Gastrocnemius medialis (tissue), 4 donors: Measurements from ENCODE around the gene TRAF7.

Experiments used
- CTCF ChIP-seq, 5 experiments: fragments of 450-650 bp in 3 of 5; fragments of 200-600 bp in 2 of 5; sonication (generic) in 2 of 5; IDR thresholded peaks in 4 of 5; conservative IDR thresholded peaks in 1 of 5; 1 replicate in 4 of 5; 2 replicates in 1 of 5; pipeline ENCODE4 v1.5.1; 2016 to 2019; ENCODE audit warnings: antibody characterized with exemption in 5 of 5, mild to moderate bottlenecking in 3 of 5, moderate library complexity in 3 of 5
- POLR2A ChIP-seq, 2 donors: fragments of 450-650 bp; IDR thresholded peaks; one replicate each; pipeline ENCODE4 v1.6.1; 2017; ENCODE audit warnings: antibody characterized with exemption in 2 of 2, mild to moderate bottlenecking in 2 of 2, moderate library complexity in 2 of 2

GRCh38 chr16:2115591-2115973 lies 40.0 kb upstream of the TRAF7 start:
- TF ChIP-seq CTCF (IDR thresholded peaks at IDR 0.05 in 4 of 5, conservative IDR thresholded peaks at IDR 0.05 in 1 of 5) (no peak), POLR2A (IDR thresholded peaks at IDR 0.05) (no peak)
